Stimulated activated CD4-positive, alpha-beta T cell treated with anti-CD3 and anti-CD28 coated beads, Interleukin-1b, Interleukin-23, amount 100 ng/mL, for 4 hours (primary cell): ENCODE results near the gene INTS11.

ENCODE experiments used
- DNase-seq, 2 donors: peaks; one replicate each; pipeline ENCODE4 v3.0.0-alpha.2; 2020; ENCODE audit warnings: low read depth in 2 of 2

The INTS11 gene

DNA sequence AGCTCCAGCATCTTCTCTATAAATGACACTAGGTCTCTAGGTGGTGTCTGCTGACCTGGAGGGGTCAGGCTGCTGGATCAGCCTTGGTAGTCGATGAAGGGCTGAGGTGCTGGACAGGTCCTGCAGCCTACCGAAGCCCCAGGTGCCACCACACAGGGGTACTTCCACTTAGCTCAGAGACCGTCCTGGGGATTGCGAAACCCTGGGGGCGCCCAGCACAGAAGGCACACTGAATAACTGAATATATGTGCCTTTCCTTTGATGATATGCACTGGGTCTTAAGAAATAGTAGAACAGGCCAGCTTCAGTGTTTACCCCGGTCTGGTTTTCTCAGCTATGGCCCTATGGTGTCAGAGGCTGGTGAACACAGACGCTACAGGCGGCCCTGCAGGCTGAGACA, 61.7 kb downstream of the INTS11 start:
- no peak for DNase-seq

DNA sequence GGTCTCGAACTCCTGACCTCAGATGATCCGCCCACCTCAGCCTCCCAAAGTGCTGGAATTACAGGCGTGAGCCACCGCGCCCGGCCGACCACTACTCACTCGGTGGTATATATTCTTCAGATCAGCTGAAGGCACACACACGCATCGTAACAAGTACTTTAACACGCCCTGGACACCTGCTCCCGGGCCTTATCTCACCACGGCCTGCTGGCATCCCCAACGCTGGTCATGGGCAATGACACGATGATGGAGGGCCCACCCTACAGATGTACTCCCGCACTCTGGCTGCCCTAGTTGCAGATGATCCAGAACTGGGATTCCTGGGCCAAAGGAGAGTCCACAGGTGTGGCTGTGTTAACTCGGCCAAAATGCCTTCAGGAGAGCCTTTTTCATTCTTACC, 62.4 kb downstream of the INTS11 start:
- DNase-seq: no peak
